Measurements from ENCODE around the gene GLIPR1L1. TPM values are rescaled to one million over a fixed set of nuclear protein-coding genes. Genes with fewer than 3 reads are reported as not detected.

GLIPR1L1 gene
- total RNA-seq, 2 experiments from 2014 or later = not detected

- DNase-seq (no peak), ATAC-seq (no peak)
- H3K27me3 Mint-ChIP-seq = no peaks in the 10 kb centered on the region
- intact Hi-C loops (cut with micrococcal nuclease) = no loop called here
- H3K27ac Mint-ChIP-seq = no peak overlapping the region
- ChIA-PET CTCF (no interaction called here), POLR2A (no interaction called here)
- no peaks in the 10 kb centered on the region for H3K4me1 Mint-ChIP-seq (ENCODE audit: low read depth)
- H3K9me3 Mint-ChIP-seq = no peaks in the 10 kb centered on the region
- TF ChIP-seq, protein P1, sequence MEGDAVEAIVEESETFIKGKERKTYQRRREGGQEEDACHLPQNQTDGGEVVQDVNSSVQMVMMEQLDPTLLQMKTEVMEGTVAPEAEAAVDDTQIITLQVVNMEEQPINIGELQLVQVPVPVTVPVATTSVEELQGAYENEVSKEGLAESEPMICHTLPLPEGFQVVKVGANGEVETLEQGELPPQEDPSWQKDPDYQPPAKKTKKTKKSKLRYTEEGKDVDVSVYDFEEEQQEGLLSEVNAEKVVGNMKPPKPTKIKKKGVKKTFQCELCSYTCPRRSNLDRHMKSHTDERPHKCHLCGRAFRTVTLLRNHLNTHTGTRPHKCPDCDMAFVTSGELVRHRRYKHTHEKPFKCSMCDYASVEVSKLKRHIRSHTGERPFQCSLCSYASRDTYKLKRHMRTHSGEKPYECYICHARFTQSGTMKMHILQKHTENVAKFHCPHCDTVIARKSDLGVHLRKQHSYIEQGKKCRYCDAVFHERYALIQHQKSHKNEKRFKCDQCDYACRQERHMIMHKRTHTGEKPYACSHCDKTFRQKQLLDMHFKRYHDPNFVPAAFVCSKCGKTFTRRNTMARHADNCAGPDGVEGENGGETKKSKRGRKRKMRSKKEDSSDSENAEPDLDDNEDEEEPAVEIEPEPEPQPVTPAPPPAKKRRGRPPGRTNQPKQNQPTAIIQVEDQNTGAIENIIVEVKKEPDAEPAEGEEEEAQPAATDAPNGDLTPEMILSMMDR (IDR thresholded peaks at IDR 0.05) = no peak
- H3K36me3 Mint-ChIP-seq (ENCODE audit: low read depth) = peaks cover 2% of the 10 kb centered on the region
- H3K4me3 Mint-ChIP-seq = no peak overlapping the region
Measured at GRCh38 chr12:75378354-75378753, 43.9 kb downstream of the GLIPR1L1 start.

DNA sequence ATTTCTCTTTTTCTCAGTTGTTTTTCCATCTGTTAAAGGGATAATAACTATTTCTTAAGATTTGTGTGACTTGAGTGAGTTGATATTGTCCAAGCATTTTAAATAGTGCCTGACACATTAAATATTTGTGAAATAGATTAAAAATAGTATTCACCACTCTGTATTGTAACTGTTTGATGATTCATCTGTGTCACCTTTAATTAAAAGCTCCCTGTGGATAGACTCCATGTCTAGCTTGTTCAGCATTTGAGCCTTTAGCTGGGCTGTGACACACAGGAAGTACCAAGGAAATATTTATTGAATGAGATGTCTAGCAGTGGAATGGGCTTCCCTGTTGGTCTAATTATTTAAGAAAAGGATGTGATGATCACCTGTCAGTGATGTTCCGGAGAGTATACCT, 54.6 kb downstream of the GLIPR1L1 start:
- POLR2A ChIA-PET = interaction anchor here (1.2 kb wide), 1 partner anchor 122 kb away, joined by 4 read pairs; the partner anchor contains the start of gene KRR1
- peaks cover 32% of the 10 kb centered on the region for H3K4me1 Mint-ChIP-seq (ENCODE audit: low read depth)
- peak overlapping the region; percentile 95 for H3K27ac Mint-ChIP-seq
- TF ChIP-seq, protein P1 (IDR thresholded peaks at IDR 0.05) = no peak
- peak overlapping the region; percentile 87 for H3K4me3 Mint-ChIP-seq
- peaks cover 4% of the 10 kb centered on the region for H3K9me3 Mint-ChIP-seq
- no peak for ATAC-seq
- no peak for DNase-seq
- H3K36me3 Mint-ChIP-seq (ENCODE audit: low read depth) = no peaks in the 10 kb centered on the region
- no peaks in the 10 kb centered on the region for H3K27me3 Mint-ChIP-seq
- CTCF ChIA-PET = interaction anchor here (1.2 to 3.4 kb wide), 4 partner anchors 20 to 138 kb away, joined by 3 to 13 read pairs (median 8); partner anchors contain the start of gene GLIPR1
- intact Hi-C loops (cut with micrococcal nuclease) = no loop called here

DNA sequence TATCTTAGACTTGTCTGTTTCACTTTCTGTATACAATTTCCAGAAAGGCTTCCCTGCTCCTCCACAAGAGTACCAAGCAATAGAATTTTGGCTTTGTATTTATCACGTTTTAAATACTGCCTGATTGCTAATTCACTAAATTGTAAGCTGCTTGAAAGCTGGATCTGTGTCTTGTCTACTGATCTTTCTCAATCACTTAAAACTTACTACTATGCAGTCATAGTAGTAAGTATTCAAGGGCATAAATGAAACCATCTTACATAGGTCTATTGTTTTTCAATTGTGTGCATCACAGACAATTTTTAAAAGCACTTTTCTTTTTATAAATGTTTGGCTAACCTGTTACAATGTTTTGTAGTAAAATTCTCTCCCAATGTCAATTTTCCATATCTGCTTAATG, 55.2 kb downstream of the GLIPR1L1 start:
- no peak for ATAC-seq
- Mint-ChIP-seq H3K4me1 (ENCODE audit: low read depth) (peaks cover 32% of the 10 kb centered on the region), H3K27me3 (no peaks in the 10 kb centered on the region), H3K4me3 (peak overlapping the region; percentile 87), H3K36me3 (ENCODE audit: low read depth) (no peaks in the 10 kb centered on the region), H3K9me3 (peaks cover 4% of the 10 kb centered on the region), H3K27ac (peak overlapping the region; percentile 95)
- intact Hi-C loops (cut with micrococcal nuclease) = loop anchor here (5.0 kb wide), 3 partner anchors 42 to 118 kb away; partner anchors contain the start of gene GLIPR1
- TF ChIP-seq, protein P1 (IDR thresholded peaks at IDR 0.05) = no peak
- CTCF ChIA-PET = interaction anchor here (1.6 to 3.4 kb wide), 5 partner anchors 55 to 137 kb away, joined by 3 to 13 read pairs (median 12); partner anchors contain the start of genes GLIPR1 and GLIPR1L1
- no peak for DNase-seq
- POLR2A ChIA-PET = interaction anchor here (0.6 to 1.2 kb wide), 2 partner anchors 113 to 122 kb away, joined by 3 to 4 read pairs; partner anchors contain the start of gene KRR1

DNA sequence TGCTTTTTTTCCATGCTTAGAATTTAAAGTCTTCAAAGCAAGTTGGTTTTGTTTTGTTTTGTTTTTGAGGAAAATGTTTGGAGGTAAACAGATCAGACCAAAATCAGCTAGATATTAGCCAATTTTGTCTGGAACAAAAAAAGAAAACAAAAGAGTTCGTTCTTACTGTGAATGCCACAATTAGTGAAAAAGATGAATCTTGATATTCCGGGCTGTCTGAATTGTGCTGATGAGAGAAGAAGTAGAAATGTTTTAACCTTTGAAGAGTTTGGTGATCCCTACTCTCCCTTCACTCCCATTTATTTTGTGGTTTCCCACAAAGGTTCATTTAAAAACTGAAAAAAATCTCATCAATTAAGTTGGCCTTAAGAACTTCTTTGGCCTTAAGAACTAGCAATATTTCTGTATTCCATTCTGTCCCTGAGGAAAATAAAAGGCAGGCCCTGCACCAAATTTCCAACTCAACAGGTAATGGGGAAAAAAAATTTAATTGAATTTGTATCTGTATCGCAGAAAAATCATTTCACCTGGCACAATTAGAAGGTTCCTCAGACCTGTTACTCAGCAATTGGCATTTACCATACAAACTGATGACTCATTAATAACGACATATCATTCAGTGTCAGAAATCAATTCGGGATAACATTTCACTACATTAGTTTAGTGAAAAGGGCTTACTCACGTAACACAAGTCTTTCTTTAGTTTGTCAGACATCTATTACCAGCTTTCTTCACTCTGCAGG, 55.9 kb downstream of the GLIPR1L1 start:
- CTCF ChIA-PET = interaction anchor here (0.6 to 3.4 kb wide), 15 partner anchors 14 to 249 kb away, joined by 3 to 28 read pairs (median 6); partner anchors contain the start of genes CAPS2, GLIPR1 and GLIPR1L1
- peak overlapping the region; percentile 87 for H3K4me3 Mint-ChIP-seq
- TF ChIP-seq, protein P1 (IDR thresholded peaks at IDR 0.05) = no peak
- ATAC-seq (peak; percentile 29), DNase-seq (no peak)
- no peaks in the 10 kb centered on the region for H3K36me3 Mint-ChIP-seq (ENCODE audit: low read depth)
- H3K27me3 Mint-ChIP-seq = no peaks in the 10 kb centered on the region
- intact Hi-C loops (cut with micrococcal nuclease) = loop anchor here (5.0 kb wide), 3 partner anchors 43 to 117 kb away; partner anchors contain the start of gene GLIPR1
- POLR2A ChIA-PET = interaction anchor here (0.6 to 1.5 kb wide), 4 partner anchors 87 to 121 kb away, joined by 3 to 4 read pairs (median 3); partner anchors contain the start of genes GLIPR1 and KRR1
- peaks cover 32% of the 10 kb centered on the region for H3K4me1 Mint-ChIP-seq (ENCODE audit: low read depth)
- H3K27ac Mint-ChIP-seq = peak overlapping the region; percentile 95
- H3K9me3 Mint-ChIP-seq = peaks cover 4% of the 10 kb centered on the region

Measured in activated CD8-positive, alpha-beta T cell treated with anti-CD3 and anti-CD28 coated beads for 36 hours (primary cell).